CD4-positive, CD25-positive, alpha-beta regulatory T cell (primary cell): ENCODE measurements around the gene ZGLP1. TPM values are rescaled to one million over a fixed set of nuclear protein-coding genes. Genes with fewer than 3 reads are reported as not detected.
A peak's percentile ranks its signal among the peaks of the same experiment; 100 is the strongest.

Experiments
- ATAC-seq, 2 donors: fragments of 150-1000 bp; cut with Tn5 transposase; one replicate each; pipeline ENCODE4 v1.10.0; 2021; ENCODE audit warnings: low read depth in 2 of 2, moderate number of reproducible peaks in 2 of 2, moderate library complexity in 1 of 2
- DNase-seq, 3 donors: peaks; one replicate each; pipeline versions ENCODE4 v3.0.0 to v3.0.0-alpha.2; 2012 to 2022; ENCODE audit warnings: mixed read lengths in 1 of 3
- H3K27ac ChIP-seq: one replicate; pipeline ENCODE4 v1.7.0; 2013; ENCODE audit warnings: mild to moderate bottlenecking, low read length; ENCODE audit not compliant: insufficient read depth, poor library complexity, severe bottlenecking
- H3K27me3 ChIP-seq: one replicate; pipeline ENCODE4 v1.7.0; 2013; ENCODE audit warnings: low read length; ENCODE audit not compliant: control insufficient read depth, insufficient read depth
- H3K36me3 ChIP-seq: one replicate; pipeline ENCODE4 v1.7.0; 2013; ENCODE audit warnings: mild to moderate bottlenecking, low read length, moderate library complexity; ENCODE audit not compliant: control insufficient read depth, insufficient read depth
- H3K4me1 ChIP-seq: 2 replicates; pipeline ENCODE4 v1.7.0; 2013; ENCODE audit warnings: mild to moderate bottlenecking, low read length; ENCODE audit not compliant: insufficient read depth, control insufficient read depth, poor library complexity, severe bottlenecking
- H3K4me3 ChIP-seq: one replicate; pipeline ENCODE4 v1.7.0; 2013; ENCODE audit warnings: low read depth, mild to moderate bottlenecking, low read length, moderate library complexity
- H3K9me3 ChIP-seq, 2 experiments: 1 replicate in 1 of 2; 2 replicates in 1 of 2; pipeline ENCODE4 v1.7.0; 2013; ENCODE audit warnings: low read length in 2 of 2, mild to moderate bottlenecking in 1 of 2, moderate library complexity in 1 of 2; ENCODE audit not compliant: control insufficient read depth in 2 of 2
- H3K27ac Mint-ChIP-seq, 3 donors: one replicate each; pipeline ENCODE4 v1.8.0; 2020 to 2022; ENCODE audit warnings: mild to moderate bottlenecking in 3 of 3, mixed read lengths in 3 of 3, moderate library complexity in 2 of 3
- H3K27me3 Mint-ChIP-seq: one replicate; pipeline ENCODE4 v1.8.0; 2022; ENCODE audit warnings: mild to moderate bottlenecking, mixed read lengths
- H3K36me3 Mint-ChIP-seq: one replicate; pipeline ENCODE4 v1.8.0; 2020; ENCODE audit warnings: mixed read lengths
- H3K4me1 Mint-ChIP-seq, 4 donors: one replicate each; pipeline ENCODE4 v1.8.0; 2020 to 2022; ENCODE audit warnings: mixed read lengths in 4 of 4, mild to moderate bottlenecking in 1 of 4
- H3K4me3 Mint-ChIP-seq, 4 donors: one replicate each; pipeline ENCODE4 v1.8.0; 2020 to 2022; ENCODE audit warnings: mild to moderate bottlenecking in 4 of 4, mixed read lengths in 4 of 4, moderate library complexity in 3 of 4
- H3K9me3 Mint-ChIP-seq, 7 donors: one replicate each; pipeline ENCODE4 v1.8.0; 2020 to 2022; ENCODE audit warnings: mixed read lengths in 7 of 7, mild to moderate bottlenecking in 3 of 7, moderate library complexity in 2 of 7
- polyA plus RNA-seq, 4 donors: library from polyadenylated mRNA; unstranded; fragments of 300-500 nt; fragmentation: Illumina TruSeq; gene quantifications; one replicate each; pipeline ENCODE4 v1.2.3, GENCODE V29; 2021
- total RNA-seq: library from RNA; stranded (reverse); gene quantifications from one replicate; pipeline ENCODE4 v1.2.3, GENCODE V29; 2022

Gene ZGLP1
- total and polyA plus RNA-seq, 5 donors from 2014 or later: 0.32 to 2.8 TPM; not detected in 3

DNA sequence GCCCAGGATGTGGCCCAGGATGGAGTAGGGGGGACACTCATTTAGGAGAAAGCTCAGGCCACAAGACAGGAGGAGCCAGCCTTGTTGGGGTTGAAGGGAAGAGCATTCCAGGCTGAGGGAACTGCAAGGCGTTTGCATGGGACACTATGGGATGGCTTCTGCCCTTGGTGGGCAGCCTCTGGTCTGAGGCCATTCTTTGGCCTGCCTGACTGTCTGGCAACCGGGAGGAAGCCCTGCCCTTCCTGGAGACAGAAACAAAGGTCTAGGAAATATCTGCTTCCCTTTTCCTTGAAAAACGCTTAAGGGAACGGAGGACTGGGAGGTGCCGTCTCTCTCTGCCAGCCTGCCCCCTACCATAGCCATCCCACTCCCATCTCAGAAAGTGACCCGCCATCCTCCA is 41.5 kb downstream of the ZGLP1 start:
- no peak overlapping the region for H3K27ac ChIP-seq
- no peak overlapping the region for H3K4me3 ChIP-seq
- H3K9me3 ChIP-seq: no peaks in the 10 kb centered on the region
- Mint-ChIP-seq H3K27ac (no peak overlapping the region), H3K4me1 (peaks cover 0 to 33% (median 18%) of the 10 kb centered on the region in 4 donors), H3K9me3 (no peaks in the 10 kb centered on the region), H3K36me3 (no peaks in the 10 kb centered on the region), H3K27me3 (peaks cover 6% of the 10 kb centered on the region), H3K4me3 (peak overlapping the region in 1 of 4 donors; percentile 94)
- ATAC-seq (no peak), DNase-seq (no peak)
- peaks cover 29% of the 10 kb centered on the region for H3K4me1 ChIP-seq
- no peaks in the 10 kb centered on the region for H3K27me3 ChIP-seq
- H3K36me3 ChIP-seq: no peaks in the 10 kb centered on the region

DNA sequence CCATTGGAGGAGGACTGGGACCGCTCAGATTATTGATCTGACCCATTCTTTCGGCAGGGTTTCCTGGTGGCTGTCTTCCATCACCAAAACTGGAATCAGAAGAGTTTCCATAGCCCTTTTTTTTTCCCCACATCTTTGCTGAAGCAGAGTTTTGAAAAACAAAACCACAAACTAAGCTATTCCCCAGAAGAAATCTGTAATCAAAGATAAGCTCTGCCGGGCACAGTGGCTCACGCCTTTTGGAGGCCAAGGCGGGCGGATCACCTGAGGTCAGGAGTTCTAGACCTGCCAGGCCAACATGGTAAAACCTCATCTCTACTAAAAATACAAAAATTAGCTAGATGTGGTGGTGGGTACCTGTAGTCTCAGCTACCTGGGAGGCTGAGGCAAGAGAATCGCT is 42.9 kb downstream of the ZGLP1 start:
- H3K36me3 ChIP-seq: no peaks in the 10 kb centered on the region
- H3K27ac ChIP-seq: no peak overlapping the region
- no peaks in the 10 kb centered on the region for H3K36me3 Mint-ChIP-seq
- no peaks in the 10 kb centered on the region for H3K27me3 ChIP-seq
- no peak for DNase-seq
- H3K9me3 Mint-ChIP-seq: no peaks in the 10 kb centered on the region
- H3K27me3 Mint-ChIP-seq: peaks cover 6% of the 10 kb centered on the region
- ATAC-seq: no peak
- peaks cover 0 to 26% (median 11%) of the 10 kb centered on the region in 4 donors for H3K4me1 Mint-ChIP-seq
- H3K4me1 ChIP-seq: peaks cover 23% of the 10 kb centered on the region
- peak overlapping the region in 1 of 4 donors; percentile 60 for H3K4me3 Mint-ChIP-seq
- no peak overlapping the region for H3K4me3 ChIP-seq
- no peak overlapping the region for H3K27ac Mint-ChIP-seq
- H3K9me3 ChIP-seq: no peaks in the 10 kb centered on the region

DNA sequence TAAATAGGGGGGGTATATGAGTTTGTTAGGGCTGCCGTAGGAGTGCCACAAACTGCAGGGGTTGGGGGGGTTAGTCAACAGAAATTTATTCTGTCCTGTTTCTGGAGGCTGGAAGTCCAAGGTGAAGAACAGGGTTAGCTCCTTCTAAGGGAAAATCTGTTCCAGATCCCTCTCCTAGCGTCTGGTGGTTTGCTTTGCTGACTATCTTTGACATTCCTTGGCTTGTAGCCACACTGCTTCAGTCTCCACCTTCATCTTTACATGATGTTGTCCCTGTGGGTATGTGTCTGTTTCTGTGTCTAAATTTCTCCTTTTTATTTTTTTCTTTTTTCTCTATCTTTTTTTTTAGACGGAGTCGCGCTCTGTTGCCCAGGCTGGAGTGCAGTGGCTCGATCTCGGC is 46.8 kb downstream of the ZGLP1 start:
- H3K36me3 Mint-ChIP-seq: peaks cover 9% of the 10 kb centered on the region
- H3K4me3 ChIP-seq: no peak overlapping the region
- no peaks in the 10 kb centered on the region for H3K27me3 Mint-ChIP-seq
- DNase-seq (no peak), ATAC-seq (no peak)
- H3K9me3 ChIP-seq: no peaks in the 10 kb centered on the region
- H3K27ac Mint-ChIP-seq: no peak overlapping the region
- peaks cover 2 to 21% (median 12%) of the 10 kb centered on the region in 4 donors for H3K4me1 Mint-ChIP-seq
- H3K4me3 Mint-ChIP-seq: no peak overlapping the region
- peaks cover 7% of the 10 kb centered on the region for H3K36me3 ChIP-seq
- no peak overlapping the region for H3K27ac ChIP-seq
- no peaks in the 10 kb centered on the region for H3K27me3 ChIP-seq
- H3K4me1 ChIP-seq: peaks cover 24% of the 10 kb centered on the region
- H3K9me3 Mint-ChIP-seq: no peaks in the 10 kb centered on the region

DNA sequence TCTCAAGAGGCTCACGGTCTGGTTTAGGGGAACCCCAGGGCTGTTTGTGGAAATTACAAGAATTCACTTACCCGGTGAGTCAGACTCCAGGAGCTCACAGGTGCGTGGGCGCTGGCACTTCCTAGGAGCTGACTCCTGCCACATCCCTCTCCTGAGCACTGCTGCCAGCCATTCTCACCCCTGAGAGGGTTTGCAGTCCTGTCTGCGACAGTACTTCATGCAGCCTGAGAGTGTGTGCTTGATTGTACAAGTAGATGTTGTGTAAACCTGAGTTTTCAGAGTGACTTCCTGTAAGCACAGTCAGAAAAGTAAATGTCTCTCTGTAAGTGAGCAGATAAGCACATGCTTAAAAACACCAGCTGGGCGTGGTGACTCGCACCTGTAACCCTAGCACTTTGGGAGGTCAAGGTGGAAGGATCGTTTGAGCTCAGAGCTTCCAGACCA is 49.5 kb downstream of the ZGLP1 start:
- H3K4me3 Mint-ChIP-seq: peak overlapping the region; percentile 82 to 94 (median 82)
- no peaks in the 10 kb centered on the region for H3K27me3 Mint-ChIP-seq
- H3K9me3 Mint-ChIP-seq: peaks cover 0 to 1% (median 0%) of the 10 kb centered on the region in 7 donors
- peak overlapping the region; percentile 83 to 93 (median 88) for H3K27ac Mint-ChIP-seq
- H3K4me3 ChIP-seq: peak overlapping the region; percentile 43
- peaks cover 25% of the 10 kb centered on the region for H3K36me3 Mint-ChIP-seq
- DNase-seq: peak; percentile 18 to 82 (median 22)
- H3K4me1 ChIP-seq: peaks cover 24% of the 10 kb centered on the region
- H3K4me1 Mint-ChIP-seq: peaks cover 2 to 32% (median 14%) of the 10 kb centered on the region in 4 donors
- ATAC-seq: peak; percentile 62 to 67
- H3K27ac ChIP-seq: peak overlapping the region; percentile 76
- no peaks in the 10 kb centered on the region for H3K27me3 ChIP-seq
- H3K9me3 ChIP-seq: no peaks in the 10 kb centered on the region
- peaks cover 26% of the 10 kb centered on the region for H3K36me3 ChIP-seq

DNA sequence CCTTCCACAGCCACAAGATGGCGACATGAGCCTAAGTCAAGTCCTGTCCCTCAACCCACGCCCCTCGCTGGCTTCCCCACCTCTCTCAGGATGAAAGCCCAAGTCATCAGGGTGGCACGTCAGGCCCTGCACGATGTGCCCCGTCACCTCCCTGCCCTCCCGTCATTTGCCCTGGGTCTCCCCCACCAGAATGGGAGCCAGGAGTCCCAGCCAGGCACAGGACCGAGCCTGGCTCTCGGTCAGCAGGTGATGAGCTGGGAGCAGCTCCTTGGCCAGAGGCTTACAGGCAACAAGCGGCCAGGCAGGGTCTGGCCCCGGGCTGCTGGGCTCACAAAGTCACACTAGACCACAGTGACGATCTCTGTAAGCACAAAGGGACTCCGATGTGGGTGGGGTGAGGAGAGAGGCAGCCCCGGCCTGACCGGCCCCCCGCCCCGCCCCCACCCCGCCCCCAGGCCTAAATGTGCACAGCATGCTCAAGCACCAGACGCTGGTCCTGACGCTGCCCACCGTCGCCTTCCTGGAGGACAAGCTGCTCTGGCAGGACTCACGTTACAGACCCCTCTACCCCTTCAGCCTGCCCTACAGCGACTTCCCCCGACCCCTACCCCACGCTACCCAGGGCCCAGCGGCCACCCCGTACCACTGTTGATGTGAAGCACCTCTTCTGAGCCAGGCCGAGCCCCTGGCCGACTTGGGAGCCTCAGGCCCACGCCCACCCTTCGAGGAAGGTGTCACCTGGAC is 50.3 kb downstream of the ZGLP1 start:
- H3K36me3 Mint-ChIP-seq: peaks cover 27% of the 10 kb centered on the region
- H3K27me3 Mint-ChIP-seq: no peaks in the 10 kb centered on the region
- H3K9me3 Mint-ChIP-seq: peaks cover 0 to 1% (median 0%) of the 10 kb centered on the region in 7 donors
- H3K36me3 ChIP-seq: peaks cover 32% of the 10 kb centered on the region
- H3K27me3 ChIP-seq: no peaks in the 10 kb centered on the region
- peaks cover 2 to 33% (median 15%) of the 10 kb centered on the region in 4 donors for H3K4me1 Mint-ChIP-seq
- DNase-seq (peak; percentile 82 to 95 (median 87)), ATAC-seq (peak; percentile 74 to 77)
- peak overlapping the region; percentile 76 for H3K27ac ChIP-seq
- no peaks in the 10 kb centered on the region for H3K9me3 ChIP-seq
- no peak overlapping the region for H3K4me3 ChIP-seq
- no peak overlapping the region for H3K27ac Mint-ChIP-seq
- peaks cover 24% of the 10 kb centered on the region for H3K4me1 ChIP-seq
- peak overlapping the region; percentile 66 to 94 (median 84) for H3K4me3 Mint-ChIP-seq

DNA sequence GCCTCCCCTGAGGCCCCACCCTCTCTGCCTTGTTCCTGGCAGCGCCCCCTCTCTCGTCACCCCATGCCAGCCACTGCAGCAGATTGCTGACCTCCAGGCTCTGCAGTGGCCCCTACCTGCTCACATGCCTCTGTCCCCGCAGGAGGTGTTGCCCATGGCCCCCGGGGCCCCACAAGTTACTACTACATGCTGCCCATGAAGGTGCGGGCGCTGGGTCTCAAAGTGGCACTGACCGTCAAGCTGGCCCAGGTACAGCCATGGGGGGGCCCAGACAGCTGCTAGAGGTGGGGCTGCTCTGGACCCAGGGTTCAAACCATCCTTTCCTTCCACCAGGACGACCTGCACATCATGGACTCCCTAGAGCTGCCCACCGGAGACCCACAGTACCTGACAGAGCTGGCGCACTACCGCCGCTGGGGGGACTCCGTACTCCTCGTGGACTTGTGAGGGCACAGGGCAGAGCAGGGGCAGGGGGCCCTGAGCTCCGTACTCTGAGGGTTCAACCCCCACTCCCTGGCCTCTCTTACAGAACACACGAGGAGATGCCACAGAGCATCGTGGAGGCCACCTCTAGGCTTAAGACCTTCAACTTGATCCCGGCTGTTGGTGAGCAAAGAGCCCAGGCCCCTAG is 51.4 kb downstream of the ZGLP1 start:
- peaks cover 24% of the 10 kb centered on the region for H3K4me1 ChIP-seq
- H3K9me3 ChIP-seq: no peaks in the 10 kb centered on the region
- H3K36me3 ChIP-seq: peaks cover 35% of the 10 kb centered on the region
- H3K27me3 Mint-ChIP-seq: no peaks in the 10 kb centered on the region
- peak overlapping the region in 1 of 4 donors; percentile 86 for H3K4me3 Mint-ChIP-seq
- DNase-seq (no peak), ATAC-seq (no peak)
- H3K4me1 Mint-ChIP-seq: peaks cover 2 to 33% (median 18%) of the 10 kb centered on the region in 4 donors
- no peak overlapping the region for H3K4me3 ChIP-seq
- H3K36me3 Mint-ChIP-seq: peaks cover 27% of the 10 kb centered on the region
- peak overlapping the region in 1 of 3 donors; percentile 60 for H3K27ac Mint-ChIP-seq
- no peaks in the 10 kb centered on the region for H3K27me3 ChIP-seq
- H3K27ac ChIP-seq: no peak overlapping the region
- H3K9me3 Mint-ChIP-seq: peaks cover 0 to 1% (median 0%) of the 10 kb centered on the region in 7 donors

DNA sequence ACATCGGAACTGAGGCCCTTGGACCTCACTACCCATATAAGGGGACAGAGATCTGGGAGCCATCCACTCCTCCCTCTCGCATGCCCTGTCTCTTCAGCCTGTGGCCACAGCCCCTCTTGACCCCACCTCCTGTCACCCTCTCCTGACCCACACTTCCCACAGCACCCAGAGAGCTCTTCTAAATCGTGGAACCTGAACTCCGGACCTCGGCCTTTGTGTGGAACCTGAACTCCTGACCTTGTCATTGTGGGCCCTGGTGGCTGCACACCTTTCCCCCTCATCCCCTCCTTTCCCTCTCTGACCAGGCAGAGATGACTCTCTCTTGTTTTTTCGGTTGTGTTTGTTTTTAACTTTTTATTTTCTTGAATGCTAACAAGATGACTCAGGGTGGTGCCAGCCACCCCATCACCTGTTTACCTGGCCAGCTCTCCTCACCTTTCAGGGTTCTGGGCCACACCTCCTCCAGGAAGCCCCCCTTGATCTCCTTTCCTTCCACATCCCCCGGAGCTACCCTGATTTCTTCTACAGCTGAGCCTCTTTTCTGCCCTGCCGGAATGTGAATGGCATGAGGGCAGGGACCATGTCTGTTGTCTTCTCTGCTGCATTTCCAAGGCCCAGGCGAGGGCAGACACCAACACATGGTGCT is 52.5 kb downstream of the ZGLP1 start:
- Histone ChIP-seq H3K36me3 (peaks cover 35% of the 10 kb centered on the region), H3K9me3 (no peaks in the 10 kb centered on the region), H3K4me3 (no peak overlapping the region), H3K4me1 (peaks cover 33% of the 10 kb centered on the region), H3K27me3 (no peaks in the 10 kb centered on the region), H3K27ac (no peak overlapping the region)
- peaks cover 27% of the 10 kb centered on the region for H3K36me3 Mint-ChIP-seq
- DNase-seq: no peak
- no peak for ATAC-seq
- H3K27me3 Mint-ChIP-seq: no peaks in the 10 kb centered on the region
- H3K27ac Mint-ChIP-seq: peak overlapping the region in 2 of 3 donors; percentile 6 to 54
- H3K4me3 Mint-ChIP-seq: peak overlapping the region in 3 of 4 donors; percentile 38 to 86 (median 78)
- peaks cover 0 to 1% (median 0%) of the 10 kb centered on the region in 7 donors for H3K9me3 Mint-ChIP-seq
- peaks cover 2 to 39% (median 22%) of the 10 kb centered on the region in 4 donors for H3K4me1 Mint-ChIP-seq
